Uterus (tissue), 2 donors: Measurements from ENCODE around the gene IER2.
"Not testable (repeated sequence)": the region's sequence is repeated elsewhere in the genome, so short reads cannot be mapped to it uniquely, and the experiment has no call there.

ENCODE experiments used
- CTCF ChIP-seq, 4 experiments: fragments of 200-600 bp in 2 of 4; fragments of 450-650 bp in 2 of 4; sonication (generic) in 2 of 4; IDR thresholded peaks; one replicate each; pipeline ENCODE4 v1.5.1; 2016 to 2019; ENCODE audit warnings: antibody characterized with exemption in 4 of 4, mild to moderate bottlenecking in 2 of 4, moderate library complexity in 1 of 4
- POLR2A ChIP-seq, 2 donors: fragments of 450-650 bp; IDR thresholded peaks; one replicate each; pipeline ENCODE4 v1.6.1; 2016; ENCODE audit warnings: antibody characterized with exemption in 2 of 2, mild to moderate bottlenecking in 1 of 2, moderate library complexity in 1 of 2

- not testable (repeated sequence) for TF ChIP-seq CTCF, POLR2A (IDR thresholded peaks at IDR 0.05)
These were observed 28.1 kb downstream of the IER2 start for GRCh38 chr19:13178291-13178690.
